ENCODE results near the gene NCKAP1.

DNA sequence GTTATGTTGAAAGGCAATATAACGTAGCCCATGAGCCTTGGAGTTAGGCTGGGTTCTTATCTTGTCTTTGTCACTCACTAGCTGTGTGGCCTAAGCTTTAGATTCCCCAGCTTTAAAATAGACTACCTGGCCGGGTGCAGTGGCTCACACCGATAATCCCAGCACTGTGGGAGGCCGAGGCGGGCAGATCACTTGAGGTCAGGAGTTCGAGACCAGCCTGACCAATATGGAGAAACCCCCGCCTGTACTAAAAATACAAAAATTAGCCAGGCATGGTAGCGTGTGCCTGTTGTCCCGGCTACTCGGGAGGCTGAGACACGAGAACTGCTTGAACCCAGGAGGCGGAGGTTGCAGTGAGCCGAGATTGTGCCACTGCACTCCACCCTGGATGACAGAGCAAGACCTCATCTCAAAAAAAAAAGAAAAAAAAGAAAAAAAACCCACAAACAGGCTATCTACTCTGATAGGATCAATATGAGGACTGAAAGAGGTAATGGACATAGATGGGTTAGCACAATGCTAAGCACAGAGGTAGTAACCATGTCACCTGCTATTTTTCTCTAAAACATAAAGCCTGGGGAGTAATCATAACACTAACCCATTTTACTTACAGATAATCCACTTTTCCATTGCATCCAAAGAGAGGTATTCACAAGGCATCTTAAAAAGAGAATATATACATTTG, 43.9 kb downstream of the NCKAP1 start:
- no peak for TF ChIP-seq CTCF (IDR thresholded peaks at IDR 0.05; ENCODE audit: poor library complexity)
- no peak for TF ChIP-seq EZH2 (IDR thresholded peaks at IDR 0.05; ENCODE audit: borderline replicate concordance)
